K562 (cell line): ENCODE data around the gene ASPA. TPM values are rescaled to one million over a fixed set of nuclear protein-coding genes. Genes with fewer than 3 reads are reported as not detected.

ENCODE experiments used
- ATAC-seq: fragments of 200-7000 bp; cut with Tn5 transposase; 3 replicates; pipeline ENCODE4 v1.9.1; 2020; ENCODE audit warnings: moderate library complexity
- BruUV-seq: library from RNA; stranded (reverse); fragments of 400-500 nt; replicated peaks from 2 replicates; lab custom pipeline; 2021; lab: Mats Ljungman, UMichigan
- CTCF ChIA-PET: fragments of 300-600 bp; formaldehyde crosslinking; extraction: SDS; loops from one replicate; lab custom pipeline; 2021; ENCODE audit warnings: low intra/inter-chr PET ratio; lab: Yijun Ruan, JAX
- POLR2A ChIA-PET: fragments of 300-600, 350-650 bp; sonication (Branson Sonifier 250); formaldehyde crosslinking; extraction: SDS; loops from one replicate; lab custom pipeline; 2021; ENCODE audit warnings: antibody characterized with exemption, inconsistent platforms; lab: Yijun Ruan, JAX
- DNase-seq, 4 experiments: peaks; one replicate each; pipeline versions ENCODE4 v3.0.0 to v3.0.0-alpha.2; 2011 to 2018; ENCODE audit warnings: low spot score in 3 of 4, mixed read lengths in 3 of 4; ENCODE audit errors: extremely low read depth in 1 of 4
- FAIRE-seq: peaks from 2 replicates; lab custom pipeline; 2011; peaks lifted over from hg19 to GRCh38; lab: Jason Lieb, UNC
- H2AFZ ChIP-seq: 2 replicates; pipeline ENCODE4 v1.6.0; 2011; ENCODE audit warnings: low read depth, low read length, control low read depth, inconsistent platforms
- H3K27ac ChIP-seq: fragments of 200-600 bp; 3 replicates; pipeline ENCODE4 v1.8.0; 2011; ENCODE audit warnings: low read depth, mild to moderate bottlenecking, control low read depth, inconsistent platforms, low read length, moderate library complexity, mixed read lengths; ENCODE audit errors: extremely low read depth
- H3K27me3 ChIP-seq, 2 experiments: fragments of 300-600 bp in 1 of 2; 2 replicates in 1 of 2; 3 replicates in 1 of 2; pipeline versions ENCODE4 v1.6.0 to v1.8.0; 2011; ENCODE audit warnings: inconsistent platforms in 2 of 2, low read length in 2 of 2, mild to moderate bottlenecking in 1 of 2, mixed read lengths in 1 of 2, moderate library complexity in 1 of 2; ENCODE audit not compliant: control insufficient read depth in 2 of 2, insufficient read depth in 2 of 2
- H3K36me3 ChIP-seq: fragments of 300-600 bp; 3 replicates; pipeline ENCODE4 v1.8.0; 2011; ENCODE audit warnings: mild to moderate bottlenecking, low read length, inconsistent platforms; ENCODE audit not compliant: control insufficient read depth, insufficient read depth
- H3K4me1 ChIP-seq, 2 experiments: fragments of 200-600 bp in 1 of 2; replicated peaks in 1 of 2; 2 replicates in 1 of 2; 3 replicates in 1 of 2; pipeline versions ENCODE4 v1.5.1 to v1.8.0; 2011; ENCODE audit warnings: inconsistent platforms in 2 of 2, low read length in 2 of 2, mild to moderate bottlenecking in 1 of 2, mixed read lengths in 1 of 2, moderate library complexity in 1 of 2; ENCODE audit not compliant: control insufficient read depth in 2 of 2, insufficient read depth in 2 of 2
- H3K4me2 ChIP-seq: 2 replicates; pipeline ENCODE4 v1.6.1; 2011; ENCODE audit warnings: low read length, control low read depth, inconsistent platforms, mixed read lengths; ENCODE audit not compliant: insufficient read depth
- H3K4me3 ChIP-seq: fragments of 200-600 bp; sonication (generic), shearing (Covaris generic); 2 replicates; pipeline ENCODE4 v1.5.1; 2016; ENCODE audit warnings: control low read depth, inconsistent platforms
- H3K79me2 ChIP-seq: fragments of 200-600 bp; 3 replicates; pipeline ENCODE4 v1.8.0; 2011; ENCODE audit warnings: low read length, inconsistent platforms; ENCODE audit not compliant: control insufficient read depth, insufficient read depth
- H3K9ac ChIP-seq, 2 experiments: 2 replicates each; pipeline versions ENCODE4 v1.6.0 to v1.6.1; 2011; ENCODE audit warnings: low read depth in 2 of 2, low read length in 2 of 2, control low read depth in 1 of 2, inconsistent platforms in 1 of 2, mild to moderate bottlenecking in 1 of 2, mixed read lengths in 1 of 2; ENCODE audit not compliant: insufficient read depth in 1 of 2
- H3K9me1 ChIP-seq: one replicate; pipeline ENCODE4 v1.6.0; 2011; ENCODE audit warnings: inconsistent platforms, mild to moderate bottlenecking, low read length, moderate library complexity; ENCODE audit not compliant: control insufficient read depth, insufficient read depth
- H3K9me3 ChIP-seq: replicated peaks from 2 replicates; pipeline ENCODE4 v1.5.1; 2011; ENCODE audit warnings: low read depth, low read length, inconsistent platforms; ENCODE audit not compliant: control insufficient read depth, insufficient read depth
- H4K20me1 ChIP-seq: replicated peaks from 2 replicates; pipeline ENCODE4 v1.6.1; 2011; ENCODE audit warnings: low read length, inconsistent platforms, mixed read lengths; ENCODE audit not compliant: control insufficient read depth, insufficient read depth
- ARHGAP35 ChIP-seq: fragments of 450-650 bp; IDR thresholded peaks from 2 replicates; pipeline ENCODE4 v1.6.1; 2018; ENCODE audit not compliant: partially characterized antibody
- ASH1L ChIP-seq: fragments of 450-650 bp; IDR thresholded peaks from 2 replicates; pipeline ENCODE4 v1.6.1; 2018; ENCODE audit warnings: borderline replicate concordance, mild to moderate bottlenecking, low read depth; ENCODE audit not compliant: partially characterized antibody
- ATF1 ChIP-seq, 2 experiments: fragments of 450-650 bp in 1 of 2; IDR thresholded peaks; 2 replicates each; pipeline ENCODE4 v1.6.1; 2016; ENCODE audit warnings: missing compliant biosample characterization in 1 of 2, missing genetic modification characterization in 1 of 2
- ATF7 ChIP-seq: fragments of 450-650 bp; IDR thresholded peaks from 2 replicates; pipeline ENCODE4 v1.7.1; 2014; ENCODE audit warnings: mild to moderate bottlenecking, moderate library complexity
- CBFA2T3 ChIP-seq: fragments of 450-650 bp; IDR thresholded peaks from 2 replicates; pipeline ENCODE4 v1.6.1; 2017
- CREM ChIP-seq: IDR thresholded peaks from 2 replicates; pipeline ENCODE4 v1.6.1; 2014; ENCODE audit warnings: antibody characterized with exemption, low read depth
- EGR1 ChIP-seq: fragments of 450-650 bp; conservative IDR thresholded peaks from 2 replicates; pipeline ENCODE4 v1.6.1; 2017; ENCODE audit warnings: mild to moderate bottlenecking
- EHMT2 ChIP-seq: fragments of 450-650 bp; IDR thresholded peaks from 2 replicates; pipeline ENCODE4 v1.6.1; 2018; ENCODE audit warnings: antibody characterized with exemption
- GATAD2A ChIP-seq: fragments of 450-650 bp; IDR thresholded peaks from 2 replicates; pipeline ENCODE4 v1.6.1; 2017
- NR2C2 ChIP-seq, 2 experiments: fragments of 200-800 bp in 1 of 2; sonication (Bioruptor generic) in 1 of 2; sonication (generic) in 1 of 2; formaldehyde crosslinking in 1 of 2; IDR thresholded peaks; 2 replicates each; pipeline versions ENCODE4 v1.6.1 to v1.8.0; 2016 to 2022; ENCODE audit warnings: mild to moderate bottlenecking in 1 of 2, missing compliant biosample characterization in 1 of 2, missing genetic modification characterization in 1 of 2, missing genetic modification reagents in 1 of 2
- SAP30 ChIP-seq: fragments of 200-600 bp; sonication (generic); IDR thresholded peaks from 2 replicates; pipeline ENCODE4 v1.6.1; 2012; ENCODE audit warnings: borderline replicate concordance, low read depth, mild to moderate bottlenecking, moderate library complexity, low read length, control low read depth, inconsistent platforms; ENCODE audit not compliant: insufficient read depth, poor library complexity, severe bottlenecking
- SMAD3 ChIP-seq: fragments of 450-650 bp; formaldehyde crosslinking; conservative IDR thresholded peaks from 2 replicates; pipeline ENCODE4 v1.4.0; 2020; ENCODE audit warnings: mild to moderate bottlenecking
- SOX6 ChIP-seq: fragments of 450-650 bp; IDR thresholded peaks from 2 replicates; pipeline ENCODE4 v1.6.1; 2014; ENCODE audit warnings: mild to moderate bottlenecking
- SP2 ChIP-seq: IDR thresholded peaks from 2 replicates; pipeline ENCODE4 v1.6.1; 2011; ENCODE audit warnings: mild to moderate bottlenecking, low read depth, low read length, moderate library complexity; ENCODE audit not compliant: poor library complexity, severe bottlenecking; ENCODE audit errors: extremely low read depth
- TFAM ChIP-seq: fragments of 250-450 bp; sonication (Bioruptor Pico); conservative IDR thresholded peaks from 2 replicates; pipeline ENCODE4 v1.5.0; 2021; ENCODE audit warnings: mild to moderate bottlenecking, moderate library complexity
- YBX1 ChIP-seq: fragments of 450-650 bp; IDR thresholded peaks from 2 replicates; pipeline ENCODE4 v1.7.1; 2016; ENCODE audit warnings: mild to moderate bottlenecking
- ZBED1 ChIP-seq: IDR thresholded peaks from 2 replicates; pipeline ENCODE4 v1.6.1; 2014
- WGBS: fragments of 100-300 bp; shearing (Covaris generic); methylation state at CpG from one replicate; pipeline ENCODE4 v1.1.6; 2016; ENCODE audit warnings: low coverage, mixed read lengths; ENCODE audit not compliant: insufficient coverage; ENCODE audit errors: missing lambda C conversion rate; 5-methylcytosine and 5-hydroxymethylcytosine counted together
- in situ Hi-C: fragments of 300-500 bp; cut with MboI; formaldehyde crosslinking; loops from 4 replicates; pipeline ENCODE4 v1.15.0; 2018; ENCODE audit warnings: inconsistent platforms, mixed read lengths
- intact Hi-C: fragments of 100-400 bp; cut with micrococcal nuclease; formaldehyde crosslinking; loops from 2 replicates; pipeline ENCODE4 v1.14.2; 2022
- polyA plus RNA-seq, 8 experiments: library from polyadenylated mRNA; depleted of rRNA in 4 of 8; stranded (reverse) in 5 of 8; unstranded in 3 of 8; fragments of >200 nt; fragmentation: Nextera tagmentation in 2 of 8; fragmentation: Illumina TruSeq in 1 of 8; extraction: Ambion mirVana in 2 of 8; extraction: Trizol in 1 of 8; gene quantifications; 2 replicates each; pipeline versions ENCODE4 v1.2.1 to v1.2.3, GENCODE V29; 2011 to 2014; ENCODE audit warnings: inconsistent platforms in 1 of 8, missing spikeins in 1 of 8
- total RNA-seq, 7 experiments: library from RNA; depleted of rRNA in 6 of 7; stranded (reverse); fragments of >200 nt in 6 of 7; fragmentation: Illumina TruSeq in 2 of 7; extraction: Trizol in 2 of 7; gene quantifications; 2 replicates each; pipeline versions ENCODE4 v1.2.1 to v1.2.3, GENCODE V29; 2011 to 2021; ENCODE audit warnings: low replicate concordance in 1 of 7

The ASPA gene
- total and polyA plus RNA-seq, 9 of the 15 experiments (the other 6 are each of a cell fraction or from before 2014, with no cell fraction given) = not detected

DNA sequence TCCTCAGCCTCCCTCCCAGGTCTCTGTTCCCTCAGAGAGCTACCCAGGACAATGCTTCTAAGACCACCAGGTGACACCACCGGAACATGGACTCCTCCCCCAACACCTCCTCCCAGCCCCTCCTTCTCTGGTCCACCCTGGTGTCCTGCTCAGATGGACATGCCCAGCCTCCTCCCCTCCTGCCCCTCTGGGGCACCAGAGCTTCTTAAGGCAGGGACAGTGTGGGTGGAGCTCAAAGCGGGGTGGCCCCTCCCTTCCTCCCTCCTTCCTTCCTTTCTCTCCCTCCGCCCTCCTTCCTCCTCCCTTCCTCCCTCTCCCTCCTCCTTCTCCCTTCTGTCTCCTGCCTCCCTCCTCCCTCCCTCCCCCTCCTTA is 59.1 kb downstream of the ASPA start (continued):
- TF ChIP-seq SP2 = no peak
- no peak for TF ChIP-seq SOX6
- TF ChIP-seq, all 486 proteins: peak for 0

DNA sequence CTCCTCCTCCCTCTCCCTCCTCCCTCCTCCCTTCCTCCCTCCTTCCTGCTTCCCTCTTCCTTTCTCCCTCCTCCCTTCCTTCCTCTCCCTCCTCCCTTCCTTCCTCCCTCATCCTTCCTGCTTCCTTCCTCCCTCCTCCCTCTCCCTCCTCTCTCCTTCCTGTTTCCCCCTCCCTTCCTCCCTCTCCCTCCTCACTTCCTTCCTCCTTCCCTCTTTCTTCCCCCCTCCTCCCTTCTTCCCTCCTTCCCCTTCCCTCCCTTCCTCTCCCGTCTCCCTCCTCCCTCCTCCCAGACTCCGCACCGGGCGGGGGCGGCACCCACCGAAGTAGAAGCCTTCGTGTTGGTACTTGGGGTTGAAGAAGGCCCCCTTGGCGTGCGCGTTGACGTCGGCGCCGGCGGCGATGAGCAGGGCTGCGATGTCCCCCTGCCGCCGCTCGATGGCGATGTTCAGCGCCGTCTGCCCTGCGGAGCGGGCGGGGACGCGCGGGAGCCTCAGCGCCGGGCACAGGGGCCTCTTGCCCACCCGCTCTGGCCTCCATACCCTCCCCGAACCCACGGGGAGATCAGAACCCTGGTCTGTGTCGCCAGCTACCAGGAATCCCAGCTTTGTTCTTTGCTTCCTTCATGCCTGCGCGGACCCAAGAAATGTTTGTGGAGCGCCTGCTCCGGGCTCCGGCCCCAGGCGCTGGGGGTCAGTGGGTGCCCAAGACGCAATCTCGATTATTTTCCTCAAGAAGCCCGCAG is 59.6 kb downstream of the ASPA start:
- ATAC-seq (peak; percentile 81), DNase-seq (peak; percentile 30 to 49 (median 42)), FAIRE-seq (no peak)
- no peak overlapping the region for H3K4me2 ChIP-seq
- H3K27ac ChIP-seq = no peak overlapping the region
- H3K9ac ChIP-seq = 0 out of 4 replicates have a peak overlapping the region, but pooled peaks of 1 of the 2 experiments have one; percentile 35
- peaks cover 5 to 33% of the 10 kb centered on the region in 2 experiments; a peak in 4 of 5 replicates for H3K27me3 ChIP-seq
- no peaks in the 10 kb centered on the region for H3K9me1 ChIP-seq
- POLR2A ChIA-PET = no interaction called here
- H3K79me2 ChIP-seq = no peaks in the 10 kb centered on the region
- H4K20me1 ChIP-seq = no peaks in the 10 kb centered on the region
- BruUV-seq = no TSS peak
- WGBS = 45% methylated on average over 11 of the region's 44 CpGs
- H3K36me3 ChIP-seq = no peaks in the 10 kb centered on the region
- H2AFZ ChIP-seq = peak overlapping the region; percentile 74
- in situ Hi-C loops (no loop called here), intact Hi-C loops (no loop called here)
- H3K9me3 ChIP-seq = no peaks in the 10 kb centered on the region
- H3K4me1 ChIP-seq = peaks cover 0 to 8% of the 10 kb centered on the region in 2 experiments; a peak in 1 of 5 replicates
- CTCF ChIA-PET = no interaction called here
- no peak overlapping the region for H3K4me3 ChIP-seq
- TF ChIP-seq GATAD2A (peak; percentile 62; the same call in 1 of the 2 replicates), CREM (peak; percentile 41; the same call in 1 of the 2 replicates), SMAD3 (CRISPR knock-in tag) (no peak), ARHGAP35 (no peak), YBX1 (no peak), SAP30 (no peak), EGR1 (peak; percentile 54), ASH1L (no peak), CBFA2T3 (no peak), ATF7 (no peak), ATF1 (CRISPR knock-in tag; IDR thresholded peaks at IDR 0.05) (no peak), ATF1 (tag; IDR thresholded peaks at IDR 0.05) (peak; percentile 56), EHMT2 (peak; percentile 57; the same call in 1 of the 2 replicates), TFAM (CRISPR knock-in tag) (no peak), NR2C2 (CRISPR knock-in tag; IDR thresholded peaks at IDR 0.05) (no peak), NR2C2 (tag; IDR thresholded peaks at IDR 0.05) (no peak), ZBED1 (no peak)
